Adrenal gland (tissue), 12 donors: ENCODE data around the gene KIRREL1. TPM values are rescaled to one million over a fixed set of nuclear protein-coding genes. Genes with fewer than 3 reads are reported as not detected.

Experiments
- DNase-seq, 7 donors: peaks; one replicate each; pipeline ENCODE4 v3.0.0-alpha.2; 2019 to 2020
- H3K27ac ChIP-seq, 5 donors: fragments of 200-600 bp; sonication (generic) in 4 of 5; 1 replicate in 3 of 5; 2 replicates in 2 of 5; pipeline versions ENCODE4 v1.5.1 to v1.8.0; 2016 to 2020; ENCODE audit warnings: mild to moderate bottlenecking in 1 of 5
- H3K27me3 ChIP-seq: fragments of 200-600 bp; 2 replicates; pipeline ENCODE4 v1.8.0; 2021
- H3K36me3 ChIP-seq, 2 donors: fragments of 200-600 bp; replicated peaks in 1 of 2; 1 replicate in 1 of 2; 2 replicates in 1 of 2; pipeline versions ENCODE4 v1.5.1 to v1.8.0; 2018 to 2022
- H3K4me1 ChIP-seq, 2 donors: fragments of 200-600 bp; replicated peaks in 1 of 2; 1 replicate in 1 of 2; 2 replicates in 1 of 2; pipeline versions ENCODE4 v1.5.1 to v1.8.0; 2018 to 2021
- H3K4me3 ChIP-seq, 4 donors: fragments of 200-600 bp; sonication (generic) in 3 of 4; one replicate each; pipeline ENCODE4 v1.5.1; 2016 to 2018
- H3K9me3 ChIP-seq, 3 donors: fragments of 200-600 bp; sonication (generic) in 1 of 3; replicated peaks in 1 of 3; 1 replicate in 2 of 3; 2 replicates in 1 of 3; pipeline versions ENCODE4 v1.5.1 to v1.8.0; 2016 to 2021
- POLR2A ChIP-seq, 2 donors: fragments of 450-650 bp; IDR thresholded peaks; one replicate each; pipeline ENCODE4 v1.6.1; 2017; ENCODE audit warnings: antibody characterized with exemption in 2 of 2, mild to moderate bottlenecking in 2 of 2, moderate library complexity in 1 of 2
- WGBS, 4 donors: extraction: QIAGEN DNeasy Blood & Tissue Kit in 2 of 4; methylation state at CpG; one replicate each; pipeline versions ENCODE4 v1.1.5 to v1.1.7; 2013 to 2017; 5-methylcytosine and 5-hydroxymethylcytosine counted together
- intact Hi-C, 2 donors: fragments of 100-400 bp; cut with DNase I; formaldehyde crosslinking; loops; one replicate each; pipeline versions ENCODE4 v1.14.1 to v1.15.0; 2022 to 2023
- polyA plus RNA-seq, 3 donors: library from polyadenylated mRNA; stranded (reverse); fragments of 200-250 nt in 2 of 3; fragments of 350-450 nt in 1 of 3; fragmentation: Illumina TruSeq in 1 of 3; extraction: RNeasy Lipid Tissue Mini Kit (QIAGEN cat#74804) in 1 of 3; gene quantifications; one replicate each; pipeline ENCODE4 v1.2.3, GENCODE V29; 2013 to 2014
- total RNA-seq, 9 donors: library from RNA; depleted of rRNA in 4 of 9; stranded (reverse); fragments of >200 nt in 4 of 9; fragments of 120-200 nt in 1 of 9; fragmentation: NEBNext Ultra II Directional in 1 of 9; extraction: Animal tissue kit (Norgen Biotek cat#: 25700) in 1 of 9; gene quantifications; one replicate each; pipeline versions ENCODE4 v1.1.0 to v1.2.4, GENCODE V29; 2013 to 2023
- TF ChIP-seq, protein P1 (sequence below), 6 experiments: fragments of 450-650 bp in 4 of 6; fragments of 200-600 bp in 2 of 6; sonication (generic) in 1 of 6; IDR thresholded peaks; 1 replicate in 5 of 6; 2 replicates in 1 of 6; pipeline versions ENCODE4 v1.5.1 to v1.8.0; 2016 to 2021; ENCODE audit warnings: antibody characterized with exemption in 6 of 6, mild to moderate bottlenecking in 2 of 6, moderate library complexity in 1 of 6
- donor health status: healthy with polysubstance abuse.
- donor health status: Bipolar disorder and iron deficiency.
- donor health status: DM: yes; HTN: yes; CAD: no.
- donor health status: DM: no; HTN: no; CAD: no.
- donor health status: DM: no; HTN: no; CAD: no.
- donor health status: DM: yes; HTN: yes; CAD: no.

KIRREL1 gene
- total and polyA plus RNA-seq, 12 donors: 10.1 to 57.2 (median 39.8) TPM

DNA sequence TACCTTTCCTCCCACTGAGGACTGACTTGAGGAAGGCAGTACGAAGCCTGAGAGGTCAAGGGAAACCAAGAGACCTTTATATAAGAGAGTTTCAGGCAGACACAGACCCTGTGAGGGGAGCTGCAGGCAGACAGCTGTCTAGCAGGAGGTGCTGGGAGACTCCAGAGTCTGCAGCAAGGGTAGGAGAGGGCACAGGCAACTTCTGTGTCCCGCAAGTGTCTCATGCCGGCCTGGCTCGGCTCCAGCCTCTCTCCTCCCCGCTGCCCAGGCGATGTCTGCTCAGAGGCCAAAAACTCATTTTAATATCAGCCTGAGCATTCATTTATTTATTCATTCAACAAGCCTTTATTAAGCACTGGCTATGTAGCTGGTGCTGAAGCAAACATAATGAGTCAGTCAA is 83.0 kb downstream of the KIRREL1 start:
- TF ChIP-seq, protein P1, sequence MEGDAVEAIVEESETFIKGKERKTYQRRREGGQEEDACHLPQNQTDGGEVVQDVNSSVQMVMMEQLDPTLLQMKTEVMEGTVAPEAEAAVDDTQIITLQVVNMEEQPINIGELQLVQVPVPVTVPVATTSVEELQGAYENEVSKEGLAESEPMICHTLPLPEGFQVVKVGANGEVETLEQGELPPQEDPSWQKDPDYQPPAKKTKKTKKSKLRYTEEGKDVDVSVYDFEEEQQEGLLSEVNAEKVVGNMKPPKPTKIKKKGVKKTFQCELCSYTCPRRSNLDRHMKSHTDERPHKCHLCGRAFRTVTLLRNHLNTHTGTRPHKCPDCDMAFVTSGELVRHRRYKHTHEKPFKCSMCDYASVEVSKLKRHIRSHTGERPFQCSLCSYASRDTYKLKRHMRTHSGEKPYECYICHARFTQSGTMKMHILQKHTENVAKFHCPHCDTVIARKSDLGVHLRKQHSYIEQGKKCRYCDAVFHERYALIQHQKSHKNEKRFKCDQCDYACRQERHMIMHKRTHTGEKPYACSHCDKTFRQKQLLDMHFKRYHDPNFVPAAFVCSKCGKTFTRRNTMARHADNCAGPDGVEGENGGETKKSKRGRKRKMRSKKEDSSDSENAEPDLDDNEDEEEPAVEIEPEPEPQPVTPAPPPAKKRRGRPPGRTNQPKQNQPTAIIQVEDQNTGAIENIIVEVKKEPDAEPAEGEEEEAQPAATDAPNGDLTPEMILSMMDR (IDR thresholded peaks at IDR 0.05): no peak
- TF ChIP-seq POLR2A (IDR thresholded peaks at IDR 0.05): no peak
- Histone ChIP-seq H3K9me3 (no peaks in the 10 kb centered on the region), H3K4me1 (peaks cover 0 to 20% of the 10 kb centered on the region in 2 donors), H3K4me3 (no peak overlapping the region), H3K27ac (no peak overlapping the region), H3K27me3 (no peaks in the 10 kb centered on the region), H3K36me3 (peaks cover 0 to 25% of the 10 kb centered on the region in 2 donors)
- peak in 3 of 7 donors; percentile 29 to 51 (median 39) for DNase-seq
- 41 to 47% (median 44%) methylated on average over 6 of the region's 6 CpGs for WGBS, 4 donors
- intact Hi-C loops: no loop called here

DNA sequence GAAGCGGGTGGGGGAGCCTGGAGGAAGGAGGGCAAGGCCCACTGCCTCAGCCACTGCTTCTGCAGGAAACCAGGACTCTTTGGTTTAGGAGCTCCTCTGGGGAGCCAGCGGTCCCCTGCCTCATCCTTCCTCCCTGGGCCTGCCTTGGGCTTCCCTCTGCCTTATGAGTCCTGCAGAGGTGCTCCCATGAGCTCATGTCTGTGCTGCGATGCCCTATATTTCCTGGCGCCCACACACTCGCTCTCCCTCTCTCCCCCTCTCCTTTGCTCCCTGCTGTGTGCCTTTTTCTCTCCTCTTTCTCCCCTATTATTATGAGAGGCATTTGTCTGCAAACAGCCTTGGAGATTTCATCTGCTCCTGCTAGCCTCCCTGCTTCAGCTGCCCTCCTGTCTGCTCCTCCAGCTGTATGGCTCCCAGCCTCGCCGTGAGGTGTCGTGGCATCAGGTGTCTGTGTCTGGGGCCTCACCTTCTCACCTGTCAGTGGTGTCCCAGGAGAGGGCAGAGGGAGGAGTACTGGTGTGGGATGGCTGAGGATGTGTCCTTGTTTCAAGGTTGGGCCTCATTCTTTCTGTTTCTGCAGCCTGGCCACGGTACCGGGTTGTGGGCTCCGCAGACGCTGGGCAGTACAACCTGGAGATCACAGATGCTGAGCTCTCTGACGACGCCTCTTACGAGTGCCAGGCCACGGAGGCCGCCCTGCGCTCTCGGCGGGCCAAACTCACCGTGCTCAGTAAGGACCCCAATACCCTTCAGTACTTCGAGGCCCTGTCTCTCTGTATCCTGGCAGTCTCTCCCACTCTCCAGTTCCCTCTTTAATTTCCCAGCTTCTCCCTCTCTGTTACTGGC is 84.2 kb downstream of the KIRREL1 start:
- Histone ChIP-seq H3K9me3 (no peaks in the 10 kb centered on the region), H3K4me1 (peaks cover 0 to 20% of the 10 kb centered on the region in 2 donors), H3K36me3 (peaks cover 0 to 36% of the 10 kb centered on the region in 2 donors), H3K27ac (no peak overlapping the region), H3K4me3 (no peak overlapping the region), H3K27me3 (no peaks in the 10 kb centered on the region)
- no peak for DNase-seq
- 81 to 88% (median 84%) methylated on average over 17 to 22 of the region's 22 CpGs for WGBS, 4 donors
- intact Hi-C loops: no loop called here
- TF ChIP-seq, protein P1 (IDR thresholded peaks at IDR 0.05): no peak
- TF ChIP-seq POLR2A (IDR thresholded peaks at IDR 0.05): no peak

DNA sequence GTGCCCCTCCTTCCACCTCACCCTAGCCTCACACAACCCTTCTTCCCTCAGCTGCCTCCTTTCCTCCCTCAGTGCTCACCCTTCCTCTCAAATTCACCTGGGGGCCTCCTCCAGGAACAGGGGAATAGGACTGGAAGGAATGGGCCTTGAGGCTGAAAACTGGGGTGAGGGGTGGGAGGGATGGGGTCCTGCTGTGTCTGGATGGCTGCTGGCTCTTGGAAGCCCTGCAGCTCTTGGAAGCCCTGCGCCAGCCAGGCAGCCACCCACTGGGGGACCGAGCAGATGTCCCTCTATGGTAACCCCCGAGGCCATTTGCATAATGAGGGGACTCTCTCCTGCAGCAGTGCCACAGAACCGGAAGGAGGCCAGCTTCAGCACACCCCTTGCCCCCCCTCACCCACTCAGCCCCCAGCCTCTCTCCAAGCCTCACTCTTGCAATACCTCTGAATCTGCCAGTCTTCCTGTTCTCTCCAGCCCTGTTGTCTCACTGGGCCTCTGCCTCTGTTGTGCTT is 85.2 kb downstream of the KIRREL1 start:
- H3K36me3 ChIP-seq: peaks cover 0 to 40% of the 10 kb centered on the region in 2 donors
- TF ChIP-seq POLR2A (IDR thresholded peaks at IDR 0.05): no peak
- TF ChIP-seq, protein P1 (IDR thresholded peaks at IDR 0.05): no peak
- no peaks in the 10 kb centered on the region for H3K27me3 ChIP-seq
- no peak for DNase-seq
- 47 to 80% (median 69%) methylated on average over 2 to 4 of the region's 4 CpGs for WGBS, 4 donors
- H3K4me3 ChIP-seq: no peak overlapping the region
- no peaks in the 10 kb centered on the region for H3K9me3 ChIP-seq
- H3K27ac ChIP-seq: no peak overlapping the region
- H3K4me1 ChIP-seq: peaks cover 0 to 11% of the 10 kb centered on the region in 2 donors
- intact Hi-C loops: no loop called here

DNA sequence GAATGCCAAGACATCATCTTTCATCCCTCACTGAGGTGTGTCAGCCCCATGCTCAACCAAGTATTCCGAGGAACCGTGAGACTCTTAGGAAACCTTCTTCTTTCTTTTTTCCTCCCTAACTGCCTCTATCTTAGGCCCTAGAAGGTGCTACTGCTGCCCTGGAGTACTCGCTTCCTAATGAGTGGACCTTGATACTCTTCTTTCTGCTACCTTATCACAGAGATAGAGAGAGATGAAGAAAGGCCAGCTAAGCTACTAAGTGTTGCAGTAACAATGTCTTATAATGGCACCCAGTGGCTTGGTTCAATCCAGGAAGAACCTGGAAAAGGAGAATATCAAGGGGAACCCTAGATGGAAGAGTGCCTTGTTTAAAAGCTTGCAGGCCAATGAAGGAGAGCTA is 86.6 kb downstream of the KIRREL1 start:
- 84 to 97% (median 93%) methylated on average over 3 of the region's 3 CpGs for WGBS, 4 donors
- H3K27ac ChIP-seq: no peak overlapping the region
- no peak overlapping the region for H3K4me3 ChIP-seq
- no peaks in the 10 kb centered on the region for H3K27me3 ChIP-seq
- H3K36me3 ChIP-seq: peaks cover 0 to 50% of the 10 kb centered on the region in 2 donors
- no peak for DNase-seq
- no peak for TF ChIP-seq POLR2A (IDR thresholded peaks at IDR 0.05)
- TF ChIP-seq, protein P1 (IDR thresholded peaks at IDR 0.05): no peak
- H3K4me1 ChIP-seq: peaks cover 0 to 10% of the 10 kb centered on the region in 2 donors
- no peaks in the 10 kb centered on the region for H3K9me3 ChIP-seq
- intact Hi-C loops: loop anchor here in 1 of 2 donors (10.0 kb wide), 1 partner anchor 45 kb away; no protein-coding TSS in a partner anchor
